Liver (tissue), 9 donors: Measurements from ENCODE around the gene UBL4A. TPM values are rescaled to one million over a fixed set of nuclear protein-coding genes. Genes with fewer than 3 reads are reported as not detected.

Experiments
- DNase-seq: peaks from one replicate; pipeline ENCODE4 v3.0.0-alpha.2; 2017; ENCODE audit warnings: low spot score
- H3K27ac ChIP-seq, 2 donors: one replicate each; pipeline ENCODE4 v1.7.0; 2013; ENCODE audit warnings: inconsistent platforms in 2 of 2, low read length in 2 of 2, control low read depth in 1 of 2, low read depth in 1 of 2, mild to moderate bottlenecking in 1 of 2
- H3K27me3 ChIP-seq, 4 donors: one replicate each; pipeline versions ENCODE4 v1.6.1 to v1.7.0; 2013; ENCODE audit warnings: low read length in 3 of 4, inconsistent platforms in 1 of 4, mild to moderate bottlenecking in 1 of 4, moderate library complexity in 1 of 4; ENCODE audit not compliant: control insufficient read depth in 4 of 4, insufficient read depth in 4 of 4
- H3K36me3 ChIP-seq, 4 donors: one replicate each; pipeline versions ENCODE4 v1.6.1 to v1.7.0; 2013; ENCODE audit warnings: low read length in 3 of 4, mild to moderate bottlenecking in 3 of 4, low read depth in 1 of 4, moderate library complexity in 1 of 4; ENCODE audit not compliant: control insufficient read depth in 4 of 4, insufficient read depth in 3 of 4
- H3K4me1 ChIP-seq, 4 donors: one replicate each; pipeline versions ENCODE4 v1.6.1 to v1.7.0; 2013; ENCODE audit warnings: low read length in 3 of 4, mild to moderate bottlenecking in 3 of 4, moderate library complexity in 1 of 4; ENCODE audit not compliant: control insufficient read depth in 4 of 4, insufficient read depth in 4 of 4
- H3K4me3 ChIP-seq, 3 donors: one replicate each; pipeline versions ENCODE4 v1.6.1 to v1.7.0; 2013; ENCODE audit warnings: low read length in 3 of 3, control low read depth in 1 of 3, low read depth in 1 of 3, mild to moderate bottlenecking in 1 of 3
- H3K9ac ChIP-seq, 2 donors: one replicate each; pipeline ENCODE4 v1.7.0; 2013; ENCODE audit warnings: low read length in 2 of 2, mild to moderate bottlenecking in 2 of 2, moderate library complexity in 2 of 2, control low read depth in 1 of 2, low read depth in 1 of 2
- H3K9me3 ChIP-seq, 4 donors: one replicate each; pipeline versions ENCODE4 v1.6.1 to v1.7.0; 2013; ENCODE audit warnings: low read length in 3 of 4; ENCODE audit not compliant: control insufficient read depth in 4 of 4
- CTCF ChIP-seq: fragments of 150-350 bp; IDR thresholded peaks from 2 replicates; pipeline ENCODE4 v1.5.1; 2017; ENCODE audit warnings: improper control_type of control experiment, low read depth, low read length; ENCODE audit not compliant: missing input control
- FOXA1 ChIP-seq: IDR thresholded peaks from 2 replicates; pipeline ENCODE4 v1.6.1; 2016; ENCODE audit warnings: antibody characterized with exemption
- GABPA ChIP-seq, 2 donors: IDR thresholded peaks in 1 of 2; conservative IDR thresholded peaks in 1 of 2; 2 replicates each; pipeline ENCODE4 v1.6.1; 2016; ENCODE audit warnings: antibody characterized with exemption in 2 of 2, mild to moderate bottlenecking in 1 of 2, moderate library complexity in 1 of 2
- HNF4A ChIP-seq, 2 donors: conservative IDR thresholded peaks; 2 replicates each; pipeline ENCODE4 v1.6.1; 2016; ENCODE audit warnings: antibody characterized with exemption in 2 of 2, mild to moderate bottlenecking in 2 of 2
- HNF4G ChIP-seq: IDR thresholded peaks from 2 replicates; pipeline ENCODE4 v1.6.1; 2016; ENCODE audit warnings: antibody characterized with exemption
- JUND ChIP-seq, 2 donors: IDR thresholded peaks; 2 replicates each; pipeline ENCODE4 v1.6.1; 2016; ENCODE audit warnings: antibody characterized with exemption in 2 of 2
- MAX ChIP-seq: IDR thresholded peaks from 2 replicates; pipeline ENCODE4 v1.6.1; 2016; ENCODE audit warnings: antibody characterized with exemption
- RAD21 ChIP-seq, 2 donors: IDR thresholded peaks; 2 replicates each; pipeline ENCODE4 v1.6.1; 2016; ENCODE audit warnings: antibody characterized with exemption in 2 of 2, mild to moderate bottlenecking in 2 of 2
- REST ChIP-seq: IDR thresholded peaks from 2 replicates; pipeline ENCODE4 v1.6.1; 2016; ENCODE audit warnings: antibody characterized with exemption, mild to moderate bottlenecking
- RXRA ChIP-seq, 2 donors: IDR thresholded peaks; 2 replicates each; pipeline ENCODE4 v1.6.1; 2017 to 2018; ENCODE audit warnings: antibody characterized with exemption in 2 of 2, mild to moderate bottlenecking in 1 of 2
- TAF1 ChIP-seq: conservative IDR thresholded peaks from 2 replicates; pipeline ENCODE4 v1.6.1; 2016; ENCODE audit warnings: antibody characterized with exemption, mild to moderate bottlenecking
- YY1 ChIP-seq: IDR thresholded peaks from 2 replicates; pipeline ENCODE4 v1.6.1; 2016; ENCODE audit warnings: antibody characterized with exemption, mild to moderate bottlenecking
- ZBTB33 ChIP-seq: IDR thresholded peaks from 2 replicates; pipeline ENCODE4 v1.6.1; 2016; ENCODE audit warnings: antibody characterized with exemption
- WGBS: extraction: QIAGEN DNeasy Blood & Tissue Kit; methylation state at CpG from one replicate; pipeline ENCODE4 v1.1.7; 2013; 5-methylcytosine and 5-hydroxymethylcytosine counted together
- polyA plus RNA-seq, 2 donors: library from polyadenylated mRNA; stranded (reverse) in 1 of 2; unstranded in 1 of 2; fragments of 200-250 nt in 1 of 2; fragments of >200 nt in 1 of 2; fragmentation: Nextera tagmentation in 1 of 2; extraction: Ambion mirVana in 1 of 2; gene quantifications; one replicate each; pipeline versions ENCODE4 v1.2.1 to v1.2.3, GENCODE V29; 2013 to 2015
- total RNA-seq, 2 donors: library from RNA; depleted of rRNA; stranded (reverse); fragments of >200 nt; gene quantifications; one replicate each; pipeline ENCODE4 v1.2.3, GENCODE V29; 2014
- donor health status: healthy.
- donor health status: healthy.
- donor health status: healthy.
- donor health status: healthy.
- donor health status: healthy.

Gene UBL4A
- total and polyA plus RNA-seq, 4 donors, result 13.9 to 22.2 (median 20.8) TPM

GRCh38 chrX:154437971-154438893, 48.2 kb downstream of the UBL4A start:
- DNase-seq, result no peak
- no peak overlapping the region for H3K9ac ChIP-seq
- WGBS, result 78% methylated on average over 28 of the region's 28 CpGs
- peak overlapping the region; percentile 50 to 75 (median 75) for H3K4me3 ChIP-seq
- TF ChIP-seq RAD21 (IDR thresholded peaks at IDR 0.05) (no peak), FOXA1 (no peak), ZBTB33 (no peak), HNF4A (conservative IDR thresholded peaks at IDR 0.05) (no peak), TAF1 (no peak), MAX (no peak), GABPA (IDR thresholded peaks at IDR 0.05 in 1 of 2, conservative IDR thresholded peaks at IDR 0.05 in 1 of 2) (no peak), JUND (IDR thresholded peaks at IDR 0.05) (no peak), CTCF (no peak), REST (no peak)
- H3K27me3 ChIP-seq, result no peaks in the 10 kb centered on the region
- H3K36me3 ChIP-seq, result peaks cover 0 to 13% (median 5%) of the 10 kb centered on the region in 4 donors
- peaks cover 10 to 18% (median 14%) of the 10 kb centered on the region in 4 donors for H3K4me1 ChIP-seq
- no peak overlapping the region for H3K27ac ChIP-seq
- H3K9me3 ChIP-seq, result no peaks in the 10 kb centered on the region

GRCh38 chrX:154436983-154437752, 49.2 kb downstream of the UBL4A start, which contains the start of gene GDI1:
TSS of gene GDI1 (plus strand) at chrX:154437154. CDS start at chrX:154437255, 101 bp downstream.
- WGBS, result 1% methylated on average over 87 of the region's 93 CpGs
- H3K9me3 ChIP-seq, result no peaks in the 10 kb centered on the region
- H3K4me1 ChIP-seq, result peaks cover 10 to 18% (median 14%) of the 10 kb centered on the region in 4 donors
- H3K27ac ChIP-seq, result peak within 1 kb of the TSS; percentile 37 to 50
- no peak for TF ChIP-seq RXRA (IDR thresholded peaks at IDR 0.05)
- no peak for TF ChIP-seq HNF4G
- no peak for TF ChIP-seq RAD21 (IDR thresholded peaks at IDR 0.05)
- TF ChIP-seq YY1, result no peak
- DNase-seq, result peak; percentile 66
- no peak within 1 kb of the TSS for H3K9ac ChIP-seq
- peak within 1 kb of the TSS; percentile 50 to 75 (median 75) for H3K4me3 ChIP-seq
- H3K36me3 ChIP-seq, result peaks cover 3 to 15% (median 6%) of the 10 kb centered on the region in 4 donors
- H3K27me3 ChIP-seq, result no peaks in the 10 kb centered on the region
